SU-DHL-6 (cell line): Measurements from ENCODE around the gene ANKRD27.

Source experiments
- CTCF ChIP-seq: fragments of 200-600 bp; sonication (generic); IDR thresholded peaks from one replicate; pipeline ENCODE4 v1.5.1; 2017; ENCODE audit warnings: antibody characterized with exemption, mild to moderate bottlenecking, low read length, moderate library complexity; ENCODE audit not compliant: insufficient read depth, poor library complexity, severe bottlenecking
- EZH2phosphoT487 ChIP-seq: fragments of 200-600 bp; sonication (generic), shearing (Covaris generic); conservative IDR thresholded peaks from 2 replicates; pipeline ENCODE4 v1.6.1; 2018; ENCODE audit warnings: mild to moderate bottlenecking, antibody characterized with exemption, low read length, moderate library complexity, mixed read lengths

DNA sequence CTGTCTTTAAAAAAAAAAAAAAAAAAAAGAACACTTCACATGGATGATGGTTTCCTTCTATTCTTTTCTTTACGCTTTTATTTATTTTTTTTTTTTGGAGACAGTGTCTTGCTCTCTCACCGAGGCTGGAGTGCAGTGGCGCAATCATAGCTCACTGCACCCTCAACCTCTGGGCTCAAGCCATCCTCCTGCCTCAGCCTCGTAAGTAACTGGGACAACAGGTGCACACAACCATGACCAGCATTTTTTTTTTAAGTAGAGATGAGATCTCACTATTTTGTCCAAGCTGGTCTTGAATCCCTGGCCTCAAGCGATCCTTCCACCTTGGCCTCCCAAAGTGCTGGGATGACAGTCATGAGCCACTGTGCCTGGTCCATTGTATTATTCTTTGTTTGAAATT, 24.3 kb downstream of the ANKRD27 start:
- TF ChIP-seq CTCF, result no peak
- no peak for TF ChIP-seq EZH2phosphoT487
